GM12801 (cell line): ENCODE data around the gene SMAD7.

Experiments
- CTCF ChIP-seq: IDR thresholded peaks from one replicate; pipeline ENCODE4 v1.5.1; 2011; ENCODE audit warnings: control low read depth; ENCODE audit not compliant: insufficient read length; ENCODE audit errors: extremely low read depth

Gene SMAD7

DNA sequence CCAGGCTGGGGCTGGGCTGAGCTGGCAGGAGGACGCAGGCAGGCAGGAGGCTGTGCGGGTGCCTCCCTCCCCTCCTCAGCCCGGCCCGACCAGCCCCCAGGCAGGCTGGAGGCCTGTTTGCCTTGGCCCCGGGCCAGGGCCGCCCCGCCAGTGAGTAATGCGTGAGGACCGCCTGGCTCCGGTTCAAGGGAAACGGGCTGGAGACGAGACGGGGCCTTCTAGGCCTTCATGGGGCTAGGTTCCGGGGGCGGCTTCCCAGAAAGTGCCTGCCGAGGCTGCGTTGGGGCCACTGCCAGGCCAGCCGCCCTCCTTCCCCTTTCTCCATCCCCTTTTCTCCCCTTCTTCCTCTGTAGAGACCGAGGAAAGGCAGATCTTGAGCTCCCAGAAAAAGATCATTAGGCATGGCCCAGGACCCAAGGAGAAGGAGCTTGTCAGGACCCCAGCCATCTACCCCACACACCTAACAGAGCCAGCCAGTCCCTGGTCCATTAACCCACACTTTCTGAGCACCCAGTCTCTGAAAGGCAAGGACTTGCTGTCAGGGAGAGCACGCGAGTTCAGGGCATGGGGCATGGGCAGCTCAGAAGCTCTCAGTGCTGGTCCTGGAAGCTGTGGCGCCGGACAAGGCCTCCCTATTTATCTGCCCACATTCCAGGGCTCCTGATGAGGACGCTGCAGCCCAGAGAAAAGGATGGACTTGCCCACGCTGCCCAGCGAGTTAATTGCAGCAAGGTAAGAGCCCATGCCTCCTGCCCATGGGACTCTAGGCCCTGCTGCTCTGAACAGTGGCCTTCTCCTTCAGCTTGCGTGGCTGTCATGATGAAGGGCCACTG, 48.5 kb downstream of the SMAD7 start:
- no peak for TF ChIP-seq CTCF

GRCh38 chr18:48901145-48902022, 49.4 kb downstream of the SMAD7 start:
- TF ChIP-seq CTCF = no peak

DNA sequence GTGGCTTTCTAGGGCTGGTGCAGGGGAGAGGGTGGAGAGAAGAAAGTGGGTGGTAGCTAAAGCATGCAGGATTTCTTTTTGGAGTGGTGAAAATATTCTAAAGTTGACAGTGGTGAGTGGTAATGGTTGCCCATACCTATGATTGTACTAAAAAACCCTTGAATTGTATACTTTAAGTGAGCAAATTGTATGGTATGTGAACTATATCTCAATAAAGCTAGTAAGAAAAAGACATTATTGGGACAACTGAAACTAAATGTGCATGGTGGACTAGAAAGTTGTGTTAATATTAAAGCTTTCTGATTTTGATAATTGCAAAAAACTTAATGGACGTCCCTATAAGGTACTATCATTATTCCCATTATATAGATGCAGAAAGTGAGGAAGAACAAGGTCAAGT, 50.3 kb downstream of the SMAD7 start:
- no peak for TF ChIP-seq CTCF

DNA sequence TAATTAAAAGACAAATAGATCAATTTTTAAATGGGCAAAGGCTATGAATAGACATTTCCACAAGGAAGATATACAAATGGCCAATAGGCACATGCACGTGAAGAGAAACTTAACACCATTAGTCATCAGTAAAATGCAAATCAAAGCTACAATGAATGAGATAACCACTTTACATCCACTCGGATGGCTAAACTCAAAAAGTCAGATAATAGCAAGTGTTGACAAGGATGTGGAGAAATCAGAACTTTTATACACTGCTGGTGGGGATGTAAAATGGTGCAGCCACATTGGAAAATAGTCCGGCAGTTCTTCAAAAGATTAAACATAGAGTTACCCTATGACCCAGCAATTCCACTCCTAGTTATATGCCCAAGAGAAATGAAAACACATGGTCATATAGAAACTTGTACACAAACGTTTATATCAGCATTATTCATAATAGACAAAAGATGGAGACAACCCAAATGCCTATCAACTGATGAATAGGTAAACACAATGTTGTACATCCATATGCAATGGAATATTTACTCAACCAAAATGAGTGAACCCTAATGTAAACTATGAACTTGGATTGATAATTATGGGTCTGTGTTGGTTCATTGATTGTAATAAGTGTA, 51.1 kb downstream of the SMAD7 start:
- no peak for TF ChIP-seq CTCF

- TF ChIP-seq CTCF = no peak
These were observed 52.2 kb downstream of the SMAD7 start for GRCh38 chr18:48898521-48898920.

GRCh38 chr18:48897531-48897930, 53.2 kb downstream of the SMAD7 start:
- TF ChIP-seq CTCF = no peak

- no peak for TF ChIP-seq CTCF
These were observed 53.8 kb downstream of the SMAD7 start for GRCh38 chr18:48896875-48897511.
